ENCODE measurements around the gene KSR2.

DNA sequence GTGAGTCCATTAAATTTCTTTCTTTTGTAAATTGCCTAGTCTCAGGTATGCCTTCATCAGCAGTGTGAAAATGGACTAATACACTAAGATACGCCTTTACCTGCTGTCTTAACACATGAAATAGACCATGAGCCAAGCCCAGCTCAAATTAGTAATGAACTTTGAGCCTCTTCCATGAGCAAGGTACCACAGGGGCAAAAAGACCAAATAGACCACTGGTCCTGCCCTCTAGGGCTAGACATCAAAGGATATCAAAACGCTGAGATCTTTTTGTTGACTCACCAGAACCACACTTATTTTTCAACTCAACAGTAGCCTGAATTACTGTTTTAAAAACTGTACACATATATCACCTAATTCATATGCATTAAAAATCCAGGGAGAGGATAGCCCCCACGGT, 469.9 kb downstream of the KSR2 start:
- TF ChIP-seq CTCF (IDR thresholded peaks at IDR 0.05): no peak
- TF ChIP-seq POLR2A (IDR thresholded peaks at IDR 0.05): no peak

Measured in ovary (tissue), 3 donors.